ENCODE results near the gene ERCC8.
"Not testable (repeated sequence)": the region's sequence is repeated elsewhere in the genome, so short reads cannot be mapped to it uniquely, and the experiment has no call there.

ERCC8 gene

GRCh38 chr5:60903356-60903755 is 41.5 kb downstream of the ERCC8 start:
- no peak for DNase-seq

DNA sequence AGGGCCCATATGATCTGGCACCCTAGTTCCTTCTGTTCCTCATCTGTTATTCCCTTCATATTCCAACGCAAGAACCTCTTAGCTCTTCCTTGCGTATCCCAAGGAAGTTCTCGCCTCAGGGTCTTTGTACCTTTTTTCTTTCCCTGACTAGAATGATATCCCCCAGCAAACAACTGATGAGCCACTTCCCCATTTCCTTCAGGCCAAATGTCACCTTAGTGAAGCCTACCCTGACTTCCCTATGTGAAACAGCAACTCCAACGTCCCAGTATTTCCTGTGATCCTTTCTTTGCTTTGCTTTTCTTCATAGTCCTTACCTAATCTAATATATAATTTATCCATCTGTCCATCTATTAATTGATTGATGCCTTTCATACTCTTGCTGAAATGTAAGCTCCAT is 47.9 kb downstream of the ERCC8 start:
- DNase-seq = no peak

DNA sequence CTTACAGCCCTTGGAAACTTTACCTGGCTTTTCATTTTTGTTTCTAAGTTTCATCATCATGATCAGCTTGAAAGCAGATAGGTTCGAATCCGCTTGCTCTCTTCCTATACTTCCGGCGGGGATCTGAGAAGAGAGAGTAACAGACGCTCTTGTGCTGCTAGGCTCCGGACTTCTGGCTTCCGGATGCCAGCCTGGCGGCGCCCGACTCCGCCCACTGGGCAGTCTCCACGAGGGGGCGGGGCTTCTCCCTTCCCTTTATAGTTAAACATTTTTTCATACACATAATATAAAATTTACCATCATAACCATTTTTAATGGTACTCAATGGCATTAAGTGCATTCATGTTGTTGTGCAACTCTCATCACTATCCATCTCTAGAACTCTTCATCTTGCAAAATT is 51.3 kb downstream of the ERCC8 start:
- DNase-seq = no peak

GRCh38 chr5:60891667-60892066 is 53.2 kb downstream of the ERCC8 start:
- no peak for DNase-seq

DNA sequence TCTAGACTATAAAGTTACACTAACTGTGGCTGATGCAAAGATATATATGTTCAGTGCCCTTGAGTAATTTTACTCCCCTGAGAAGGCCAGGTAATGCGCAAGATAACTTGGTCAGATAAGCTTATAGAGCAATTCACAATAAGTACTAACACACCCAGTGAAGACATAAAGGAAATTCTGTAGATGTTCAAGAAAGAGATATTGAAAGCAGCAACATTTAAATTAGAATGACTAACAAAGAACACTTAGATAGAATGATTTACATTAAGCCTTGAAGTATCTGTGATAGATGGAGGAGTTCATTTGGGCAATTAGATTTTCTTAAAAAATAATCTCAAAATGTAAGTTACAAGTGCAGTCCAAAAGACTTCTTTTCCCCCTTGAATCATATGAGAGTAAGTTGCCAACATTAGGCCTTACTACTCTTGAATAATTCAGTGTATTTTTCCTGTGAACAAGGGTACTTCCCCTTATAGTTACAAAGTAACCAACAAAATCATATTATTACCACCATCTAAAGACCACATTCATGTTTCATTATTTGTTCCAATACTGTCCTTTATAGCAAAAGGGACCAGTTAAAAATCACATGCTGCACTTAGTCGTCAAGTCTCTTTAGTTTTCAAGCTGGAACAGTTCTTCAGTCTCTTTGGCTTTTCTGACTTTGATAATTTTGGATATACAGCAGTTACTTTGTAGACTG is 56.4 kb downstream of the ERCC8 start:
- no peak for DNase-seq

GRCh38 chr5:60887746-60888145 is 57.1 kb downstream of the ERCC8 start:
- no peak for DNase-seq

- no peak for DNase-seq
Observed at GRCh38 chr5:60887096-60887495, 57.8 kb downstream of the ERCC8 start.

DNA sequence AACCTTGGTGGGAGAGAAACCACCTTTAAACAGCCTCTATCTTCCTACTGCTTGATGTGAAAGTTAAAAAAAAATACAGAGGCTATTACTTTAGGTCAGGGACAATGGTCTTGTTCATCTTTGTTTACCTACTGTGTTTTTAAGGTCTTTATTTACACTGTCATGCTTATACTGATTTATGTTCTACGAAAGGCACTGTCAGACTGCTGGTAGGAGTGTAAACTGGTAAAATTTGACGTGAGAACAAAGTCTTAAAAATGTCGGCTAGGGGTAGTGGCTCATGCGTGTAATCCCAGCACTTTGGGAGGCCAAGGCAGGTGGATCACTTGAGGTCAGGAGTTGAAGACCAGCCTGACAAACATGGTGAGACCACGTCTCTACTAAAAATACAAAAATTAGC is 58.7 kb downstream of the ERCC8 start:
- no peak for DNase-seq

GRCh38 chr5:60883229-60883628 is 61.6 kb downstream of the ERCC8 start:
- no peak for DNase-seq

DNA sequence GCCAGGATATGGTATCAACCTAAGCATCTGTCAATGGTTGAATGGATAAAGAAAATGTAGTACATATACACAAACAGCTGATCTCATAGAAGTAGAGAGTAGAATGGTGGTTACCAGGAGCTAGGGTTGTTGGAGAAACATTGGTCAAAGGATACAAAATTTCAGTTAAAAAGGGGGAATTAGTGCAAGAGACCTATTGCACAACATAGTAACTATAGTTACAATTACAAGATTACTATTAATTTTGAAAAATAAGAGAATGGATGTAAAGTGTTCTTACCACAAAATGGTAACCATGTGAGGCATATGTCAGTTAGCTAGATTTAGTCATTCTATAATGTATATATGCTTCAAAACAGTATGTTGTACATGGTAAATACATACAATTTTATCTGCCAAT is 72.0 kb downstream of the ERCC8 start:
- DNase-seq = no peak

DNA sequence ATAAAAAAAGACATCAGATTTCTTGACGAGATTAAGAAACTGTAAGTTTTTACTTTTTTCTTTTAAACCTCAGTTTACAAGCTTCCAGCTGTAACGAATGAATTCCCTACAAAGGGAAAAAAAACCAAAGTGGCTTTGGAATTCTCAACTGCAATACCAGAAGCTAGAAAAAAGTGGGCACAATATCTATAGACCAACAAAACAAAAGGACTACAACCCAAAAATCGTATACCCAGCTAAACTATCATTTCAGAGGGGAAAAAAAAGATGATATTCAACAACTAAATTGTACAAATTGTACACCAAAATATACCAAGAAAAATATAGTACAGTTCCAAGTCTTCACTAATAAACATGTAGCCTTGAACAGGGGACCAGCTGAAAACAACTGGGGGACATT is 74.0 kb downstream of the ERCC8 start:
- no peak for DNase-seq

- DNase-seq = not testable (repeated sequence)
Observed at GRCh38 chr5:60860572-60860971, 84.3 kb downstream of the ERCC8 start.

DNA sequence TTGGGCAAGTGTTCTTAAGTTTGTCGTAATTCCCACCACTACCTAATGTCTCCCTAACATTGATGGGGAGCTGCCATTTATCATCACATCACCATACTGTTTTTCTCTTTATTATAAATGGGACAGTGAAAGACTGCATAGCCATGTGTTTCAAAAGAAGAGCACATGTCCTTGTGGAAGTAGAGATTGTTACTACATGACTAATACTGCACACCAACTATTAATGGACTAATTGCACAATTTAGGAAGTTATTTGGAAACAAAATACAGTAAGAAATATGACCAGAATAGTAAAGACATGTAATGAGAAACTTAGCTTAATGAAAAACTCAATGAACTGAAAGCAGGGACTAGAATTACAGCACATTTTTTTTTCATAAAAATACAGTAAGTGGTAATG is 88.8 kb downstream of the ERCC8 start:
- no peak for DNase-seq

GRCh38 chr5:60852940-60853339 is 91.9 kb downstream of the ERCC8 start:
- no peak for DNase-seq

DNA sequence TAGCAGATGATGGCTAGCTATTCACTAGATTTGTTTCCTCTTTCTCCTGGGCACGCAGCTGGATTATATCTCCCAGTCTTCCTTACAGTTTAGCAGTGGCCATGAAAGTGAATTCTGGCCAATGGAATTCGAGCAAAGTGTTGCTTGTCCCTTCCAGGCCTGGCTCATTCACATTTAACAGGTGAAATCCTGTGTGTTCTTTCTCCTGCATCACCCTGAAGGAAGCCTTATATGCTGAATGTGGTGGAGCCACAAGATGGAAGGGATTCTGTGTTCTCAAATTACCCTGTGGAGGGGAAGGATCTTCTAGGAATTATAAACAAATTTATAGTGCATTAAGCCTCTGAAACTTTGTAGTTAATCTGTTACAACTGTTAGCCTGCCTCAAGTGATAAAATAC is 92.6 kb downstream of the ERCC8 start:
- DNase-seq = no peak

GRCh38 chr5:60851626-60852025 is 93.2 kb downstream of the ERCC8 start:
- no peak for DNase-seq

GRCh38 chr5:60846298-60846697 is 98.6 kb downstream of the ERCC8 start:
- DNase-seq = no peak

- no peak for DNase-seq
Observed at GRCh38 chr5:60843936-60844905, 100.6 kb downstream of the ERCC8 start, which contains the start of gene ELOVL7. Gene ELOVL7 (minus strand): TSS chr5:60844269. CDS start chr5:60787397, 56,872 bp downstream.

- DNase-seq = no peak
Observed at GRCh38 chr5:60843386-60843935, 101.4 kb downstream of the ERCC8 start.

- no peak for DNase-seq
Observed at GRCh38 chr5:60842871-60843385, 101.9 kb downstream of the ERCC8 start.

GRCh38 chr5:60841361-60841760 is 103.5 kb downstream of the ERCC8 start:
- no peak for DNase-seq

GRCh38 chr5:60836131-60836530 is 108.7 kb downstream of the ERCC8 start:
- no peak for DNase-seq

- DNase-seq = no peak
Observed at GRCh38 chr5:60835554-60835953, 109.3 kb downstream of the ERCC8 start.

All from effector CD4-positive, alpha-beta T cell (primary cell).